Stimulated activated CD4-positive, alpha-beta T cell treated with anti-CD3 and anti-CD28 coated beads, TNF-alpha, amount 100 ng/mL, for 24 hours (primary cell): Measurements from ENCODE around the gene CLK2.

ENCODE experiments used
- DNase-seq, 3 experiments: peaks; one replicate each; pipeline ENCODE4 v3.0.0-alpha.2; 2020; ENCODE audit warnings: low read depth in 3 of 3

CLK2 gene

GRCh38 chr1:155273343-155274245 is at the start of gene CLK2:
CLK2 (minus strand) TSS chr1:155273504; CDS start chr1:155270977, 2,527 bp downstream.
- peak; percentile 91 to 98 (median 94) for DNase-seq

GRCh38 chr1:155322571-155322952 is 49.3 kb upstream of the CLK2 start:
- DNase-seq: no peak

GRCh38 chr1:155321639-155322503 is 48.6 kb upstream of the CLK2 start:
- DNase-seq: no peak

GRCh38 chr1:155320661-155321617 is 47.6 kb upstream of the CLK2 start, which contains the start of gene RUSC1:
RUSC1 (plus strand) TSS chr1:155320894; CDS start chr1:155321774, 880 bp downstream.
- peak in 2 of 3 experiments; percentile 63 to 79 for DNase-seq

- DNase-seq: no peak
Measured at GRCh38 chr1:155320252-155320651, 46.9 kb upstream of the CLK2 start.

GRCh38 chr1:155319536-155319935 is 46.2 kb upstream of the CLK2 start:
- no peak for DNase-seq

GRCh38 chr1:155318082-155318481 is 44.8 kb upstream of the CLK2 start:
- no peak for DNase-seq

- DNase-seq: no peak
Measured at GRCh38 chr1:155316922-155317321, 43.6 kb upstream of the CLK2 start.

GRCh38 chr1:155313261-155313660 is 40.0 kb upstream of the CLK2 start:
- DNase-seq: no peak

- DNase-seq: no peak
Measured at GRCh38 chr1:155309423-155310021, 36.2 kb upstream of the CLK2 start.

GRCh38 chr1:155308493-155309422 is 35.5 kb upstream of the CLK2 start, which contains the start of gene FDPS:
FDPS (plus strand) TSS chr1:155308866; CDS start chr1:155309790, 924 bp downstream.
- peak; percentile 92 to 98 (median 96) for DNase-seq

- no peak for DNase-seq
Measured at GRCh38 chr1:155307247-155307740, 34.0 kb upstream of the CLK2 start.

- DNase-seq: no peak
Measured at GRCh38 chr1:155305881-155306391, 32.6 kb upstream of the CLK2 start.

- DNase-seq: no peak
Measured at GRCh38 chr1:155304558-155305063, 31.3 kb upstream of the CLK2 start.

- no peak for DNase-seq
Measured at GRCh38 chr1:155301342-155301841, 28.1 kb upstream of the CLK2 start, which contains the start of gene PKLR. PKLR (minus strand) TSS chr1:155301438; CDS start chr1:155301395, 43 bp downstream.

GRCh38 chr1:155300553-155301329 is 27.4 kb upstream of the CLK2 start:
- DNase-seq: no peak

- no peak for DNase-seq
Measured at GRCh38 chr1:155300024-155300423, 26.7 kb upstream of the CLK2 start.

GRCh38 chr1:155297384-155297783 is 24.1 kb upstream of the CLK2 start:
- DNase-seq: no peak
